Measurements from ENCODE around the gene CYB5A. TPM values are rescaled to one million over a fixed set of nuclear protein-coding genes. Genes with fewer than 3 reads are reported as not detected.

The CYB5A gene
- total RNA-seq, 1 experiment from 2014 or later: 130 TPM

DNA sequence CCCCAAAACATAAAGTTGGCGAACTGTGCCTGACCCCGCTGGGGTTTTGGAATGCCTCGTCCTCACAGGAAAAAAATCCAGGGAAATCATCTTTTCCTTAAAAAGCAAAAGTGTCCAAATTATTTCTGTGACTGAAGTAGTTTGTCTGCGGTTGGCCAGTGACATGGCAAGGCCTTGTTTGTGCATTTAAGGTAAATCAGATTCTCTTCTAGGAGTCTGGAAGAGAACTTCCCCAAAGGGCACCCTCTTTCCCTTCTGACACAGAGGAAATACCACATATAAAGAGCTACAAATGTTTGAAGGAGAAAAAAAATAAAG, 737 bp upstream of the CYB5A start:
- Histone ChIP-seq H4K20me1 (ENCODE audit: low read length) (no peaks in the 10 kb centered on the region), H3K9ac (ENCODE audit: low read length) (peak overlapping the region; percentile 39), H3K9me2 (replicated peaks; ENCODE audit: low read length) (no peaks in the 10 kb centered on the region), H3K79me2 (ENCODE audit: low read length) (peaks cover 38% of the 10 kb centered on the region), H3F3A (ENCODE audit: low read length, unreplicated experiment) (no peaks in the 10 kb centered on the region), H3K4me1 (ENCODE audit: insufficient read depth, low read length) (peaks cover 28% of the 10 kb centered on the region), H3K4me3 (ENCODE audit: low read length) (peak overlapping the region; percentile 91), H3K27me3 (ENCODE audit: low read length) (no peaks in the 10 kb centered on the region), H3K4me2 (ENCODE audit: low read length) (peak overlapping the region; percentile 96), H2AFZ (ENCODE audit: low read length) (peak overlapping the region; percentile 92), H3K9me3 (ENCODE audit: low read length) (no peaks in the 10 kb centered on the region), H3K36me3 (ENCODE audit: low read depth, low read length) (no peaks in the 10 kb centered on the region), H3K27ac (ENCODE audit: low read length) (no peak overlapping the region)
- no peak for TF ChIP-seq EZH2phosphoT487 (IDR thresholded peaks at IDR 0.05; ENCODE audit: borderline replicate concordance, low read length)
- no peak for DNase-seq
- ChIA-PET POLR2A (ENCODE audit: unreplicated experiment) (no interaction called here), CTCF (interaction anchor here (0.6 kb wide), 1 partner anchor 259 kb away, joined by 4 read pairs; no protein-coding TSS in a partner anchor)
- intact Hi-C loops (cut with micrococcal nuclease): loop anchor here (1.0 kb wide), 1 partner anchor 39 kb away; no protein-coding TSS in a partner anchor
- BruUV-seq (replicated peaks): no TSS peak
- ATAC-seq: no peak

DNA sequence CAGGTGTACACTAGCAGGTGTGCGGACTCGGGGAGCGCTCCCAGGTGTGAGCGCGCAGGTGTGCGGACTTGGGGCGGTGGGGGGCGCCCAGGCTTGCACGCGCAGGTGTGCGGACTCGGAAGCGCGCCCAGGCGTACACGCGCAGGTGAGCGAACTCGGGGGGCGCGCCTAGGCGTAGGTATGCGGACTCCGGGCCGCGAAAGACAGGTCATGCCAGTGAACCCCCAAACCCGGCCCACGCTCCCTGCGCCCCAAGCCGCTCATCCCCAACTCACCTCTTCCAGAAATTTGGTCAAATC, 342 bp downstream of the CYB5A start:
- POLR2A ChIA-PET (ENCODE audit: unreplicated experiment): no interaction called here

DNA sequence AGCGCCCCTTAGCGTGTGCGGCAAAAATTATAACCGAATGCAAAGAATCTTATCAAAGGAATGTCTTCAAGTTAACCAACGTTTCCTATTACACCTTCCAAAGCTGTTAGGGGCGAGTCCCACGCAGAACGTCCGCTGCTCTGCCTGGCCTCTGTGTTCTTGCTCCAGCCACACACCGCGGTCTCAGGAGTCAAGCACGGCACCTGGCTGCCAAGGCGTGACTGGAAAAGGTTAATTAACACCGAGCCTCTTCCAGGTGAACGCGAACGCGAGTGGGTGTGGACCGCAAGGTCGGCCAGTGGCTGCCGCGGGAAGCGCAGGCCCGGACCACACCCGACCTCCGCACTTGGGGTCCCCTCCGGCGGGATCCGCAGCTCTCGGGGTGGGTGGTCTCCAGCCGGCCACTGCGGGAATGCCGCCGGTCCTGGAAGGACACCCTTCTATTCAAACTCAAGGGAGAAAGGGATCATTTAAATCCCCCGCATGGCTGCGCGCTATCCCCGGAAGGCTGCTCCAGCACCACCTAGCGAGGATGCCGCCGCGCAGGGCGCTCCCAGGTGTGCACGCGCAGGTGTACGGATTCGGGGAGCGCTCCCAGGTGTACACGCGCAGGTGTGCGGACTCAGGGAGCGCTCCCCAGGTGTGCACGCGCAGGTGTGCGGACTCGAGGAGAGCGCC, 830 bp downstream of the CYB5A start:
- Histone ChIP-seq H3K36me3 (ENCODE audit: low read depth, low read length) (no peaks in the 10 kb centered on the region), H3F3A (ENCODE audit: low read length, unreplicated experiment) (no peaks in the 10 kb centered on the region), H4K20me1 (ENCODE audit: low read length) (no peaks in the 10 kb centered on the region), H3K27me3 (ENCODE audit: low read length) (no peaks in the 10 kb centered on the region), H3K9me3 (ENCODE audit: low read length) (no peaks in the 10 kb centered on the region), H2AFZ (ENCODE audit: low read length) (peak overlapping the region; percentile 92), H3K4me3 (ENCODE audit: low read length) (peak overlapping the region; percentile 91), H3K4me2 (ENCODE audit: low read length) (peak overlapping the region; percentile 96), H3K27ac (ENCODE audit: low read length) (no peak overlapping the region), H3K4me1 (ENCODE audit: insufficient read depth, low read length) (peaks cover 42% of the 10 kb centered on the region), H3K9me2 (replicated peaks; ENCODE audit: low read length) (no peaks in the 10 kb centered on the region), H3K9ac (ENCODE audit: low read length) (peak overlapping the region; percentile 65), H3K79me2 (ENCODE audit: low read length) (peaks cover 53% of the 10 kb centered on the region)
- intact Hi-C loops (cut with micrococcal nuclease): loop anchor here (2.0 kb wide), 1 partner anchor 26 kb away; no protein-coding TSS in a partner anchor
- DNase-seq: peak; percentile 70
- BruUV-seq (replicated peaks): no TSS peak
- ATAC-seq: peak; percentile 26
- ChIA-PET POLR2A (ENCODE audit: unreplicated experiment) (no interaction called here), CTCF (no interaction called here)
- no peak for TF ChIP-seq EZH2phosphoT487 (IDR thresholded peaks at IDR 0.05; ENCODE audit: borderline replicate concordance, low read length)
- TF ChIP-seq, protein P1, sequence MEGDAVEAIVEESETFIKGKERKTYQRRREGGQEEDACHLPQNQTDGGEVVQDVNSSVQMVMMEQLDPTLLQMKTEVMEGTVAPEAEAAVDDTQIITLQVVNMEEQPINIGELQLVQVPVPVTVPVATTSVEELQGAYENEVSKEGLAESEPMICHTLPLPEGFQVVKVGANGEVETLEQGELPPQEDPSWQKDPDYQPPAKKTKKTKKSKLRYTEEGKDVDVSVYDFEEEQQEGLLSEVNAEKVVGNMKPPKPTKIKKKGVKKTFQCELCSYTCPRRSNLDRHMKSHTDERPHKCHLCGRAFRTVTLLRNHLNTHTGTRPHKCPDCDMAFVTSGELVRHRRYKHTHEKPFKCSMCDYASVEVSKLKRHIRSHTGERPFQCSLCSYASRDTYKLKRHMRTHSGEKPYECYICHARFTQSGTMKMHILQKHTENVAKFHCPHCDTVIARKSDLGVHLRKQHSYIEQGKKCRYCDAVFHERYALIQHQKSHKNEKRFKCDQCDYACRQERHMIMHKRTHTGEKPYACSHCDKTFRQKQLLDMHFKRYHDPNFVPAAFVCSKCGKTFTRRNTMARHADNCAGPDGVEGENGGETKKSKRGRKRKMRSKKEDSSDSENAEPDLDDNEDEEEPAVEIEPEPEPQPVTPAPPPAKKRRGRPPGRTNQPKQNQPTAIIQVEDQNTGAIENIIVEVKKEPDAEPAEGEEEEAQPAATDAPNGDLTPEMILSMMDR (conservative IDR thresholded peaks at IDR 0.05; ENCODE audit: low read depth, low read length): peak; percentile 43; the same call in 1 of the 2 replicates

More for the DNA sequence above, 342 bp downstream of the CYB5A start:
- H3K27ac ChIP-seq (ENCODE audit: low read length): no peak overlapping the region
- no peaks in the 10 kb centered on the region for H4K20me1 ChIP-seq (ENCODE audit: low read length)
- ATAC-seq (no peak), DNase-seq (no peak)
- no peaks in the 10 kb centered on the region for H3K27me3 ChIP-seq (ENCODE audit: low read length)
- peak overlapping the region; percentile 96 for H3K4me2 ChIP-seq (ENCODE audit: low read length)
- CTCF ChIA-PET: no interaction called here
- BruUV-seq (replicated peaks): no TSS peak
- H3K9me2 ChIP-seq (replicated peaks; ENCODE audit: low read length): no peaks in the 10 kb centered on the region
- H3F3A ChIP-seq (ENCODE audit: low read length, unreplicated experiment): no peaks in the 10 kb centered on the region
- peaks cover 49% of the 10 kb centered on the region for H3K79me2 ChIP-seq (ENCODE audit: low read length)
- H3K9me3 ChIP-seq (ENCODE audit: low read length): no peaks in the 10 kb centered on the region
- peak overlapping the region; percentile 92 for H2AFZ ChIP-seq (ENCODE audit: low read length)
- no peak for TF ChIP-seq EZH2phosphoT487 (IDR thresholded peaks at IDR 0.05; ENCODE audit: borderline replicate concordance, low read length)
- TF ChIP-seq, protein P1 (conservative IDR thresholded peaks at IDR 0.05; ENCODE audit: low read depth, low read length): no peak
- no peak for TF ChIP-seq EZH2 (IDR thresholded peaks at IDR 0.05; ENCODE audit: low read length, unreplicated experiment)
- H3K36me3 ChIP-seq (ENCODE audit: low read depth, low read length): no peaks in the 10 kb centered on the region
- intact Hi-C loops (cut with micrococcal nuclease): loop anchor here (2.0 kb wide), 1 partner anchor 25 kb away; no protein-coding TSS in a partner anchor
- H3K9ac ChIP-seq (ENCODE audit: low read length): peak overlapping the region; percentile 65
- peaks cover 37% of the 10 kb centered on the region for H3K4me1 ChIP-seq (ENCODE audit: insufficient read depth, low read length)
- H3K4me3 ChIP-seq (ENCODE audit: low read length): peak overlapping the region; percentile 91
